DOHH2 (cell line): ENCODE results near the gene CSMD2.

Source experiments
- H3F3A ChIP-seq: fragments of 200-600 bp; sonication (generic), shearing (Covaris generic); 2 replicates; pipeline ENCODE4 v1.6.0; 2016; ENCODE audit warnings: antibody characterized with exemption, mild to moderate bottlenecking; ENCODE audit not compliant: control insufficient read depth, insufficient read depth
- H3K27ac ChIP-seq: fragments of 200-600 bp; sonication (generic); 2 replicates; pipeline ENCODE4 v1.5.1; 2014; ENCODE audit warnings: low read depth, mild to moderate bottlenecking, low read length, moderate library complexity
- H3K27me3 ChIP-seq: fragments of 200-600 bp; sonication (generic); 2 replicates; pipeline ENCODE4 v1.6.1; 2014; ENCODE audit warnings: mild to moderate bottlenecking, low read length, mixed read lengths; ENCODE audit not compliant: control insufficient read depth
- H3K36me3 ChIP-seq: fragments of 200-600 bp; sonication (generic); 2 replicates; pipeline ENCODE4 v1.6.1; 2014; ENCODE audit warnings: mild to moderate bottlenecking, low read length, moderate library complexity, mixed read lengths; ENCODE audit not compliant: control insufficient read depth
- H3K4me1 ChIP-seq: fragments of 200-600 bp; sonication (generic); 2 replicates; pipeline ENCODE4 v1.6.1; 2014; ENCODE audit warnings: mild to moderate bottlenecking, low read length, mixed read lengths; ENCODE audit not compliant: control insufficient read depth
- H3K4me2 ChIP-seq: fragments of 200-600 bp; sonication (generic); 2 replicates; pipeline ENCODE4 v1.6.0; 2014; ENCODE audit warnings: mild to moderate bottlenecking, low read length, moderate library complexity
- H3K4me3 ChIP-seq: fragments of 200-600 bp; sonication (generic); 2 replicates; pipeline ENCODE4 v1.5.1; 2014; ENCODE audit warnings: mild to moderate bottlenecking, low read length, mixed read lengths
- H3K79me2 ChIP-seq: fragments of 200-600 bp; sonication (generic); 2 replicates; pipeline ENCODE4 v1.6.1; 2014; ENCODE audit warnings: mild to moderate bottlenecking, low read length, mixed read lengths; ENCODE audit not compliant: control insufficient read depth
- H3K9me2 ChIP-seq: fragments of 200-600 bp; sonication (generic); replicated peaks from 2 replicates; pipeline ENCODE4 v1.6.1; 2014; ENCODE audit warnings: mild to moderate bottlenecking, low read length, mixed read lengths; ENCODE audit not compliant: control insufficient read depth
- H3K9me3 ChIP-seq: fragments of 200-600 bp; sonication (generic); 2 replicates; pipeline ENCODE4 v1.6.1; 2014; ENCODE audit warnings: antibody characterized with exemption, low read length, mixed read lengths; ENCODE audit not compliant: control insufficient read depth, insufficient read depth
- H4K20me1 ChIP-seq: fragments of 200-600 bp; sonication (generic); 2 replicates; pipeline ENCODE4 v1.6.0; 2014; ENCODE audit warnings: low read depth, mild to moderate bottlenecking, antibody characterized with exemption, low read length, moderate library complexity; ENCODE audit not compliant: control insufficient read depth, insufficient read depth
- CTCF ChIP-seq: fragments of 200-600 bp; sonication (generic); IDR thresholded peaks from one replicate; pipeline ENCODE4 v1.5.1; 2014; ENCODE audit warnings: antibody characterized with exemption, mild to moderate bottlenecking, low read depth, low read length; ENCODE audit not compliant: poor library complexity, severe bottlenecking
- EZH2phosphoT487 ChIP-seq: fragments of 200-600 bp; sonication (generic); IDR thresholded peaks from 2 replicates; pipeline ENCODE4 v1.6.1; 2017; ENCODE audit warnings: borderline replicate concordance, mild to moderate bottlenecking, antibody characterized with exemption, low read length, moderate library complexity, mixed read lengths

The CSMD2 gene

GRCh38 chr1:33721301-33721815 is 443.7 kb downstream of the CSMD2 start:
- TF ChIP-seq EZH2phosphoT487 (no peak), CTCF (no peak)
- Histone ChIP-seq H4K20me1 (no peaks in the 10 kb centered on the region), H3K79me2 (no peaks in the 10 kb centered on the region), H3K4me1 (no peaks in the 10 kb centered on the region), H3K4me3 (no peak overlapping the region), H3K27me3 (no peaks in the 10 kb centered on the region), H3K36me3 (no peaks in the 10 kb centered on the region), H3K4me2 (no peak overlapping the region), H3F3A (no peaks in the 10 kb centered on the region), H3K9me3 (no peaks in the 10 kb centered on the region), H3K27ac (no peak overlapping the region), H3K9me2 (no peaks in the 10 kb centered on the region)

- Histone ChIP-seq H3K79me2 (no peaks in the 10 kb centered on the region), H3K9me2 (no peaks in the 10 kb centered on the region), H3K4me2 (no peak overlapping the region), H3K27me3 (no peaks in the 10 kb centered on the region), H3K36me3 (no peaks in the 10 kb centered on the region), H4K20me1 (no peaks in the 10 kb centered on the region), H3K9me3 (no peaks in the 10 kb centered on the region), H3K4me3 (no peak overlapping the region), H3F3A (no peaks in the 10 kb centered on the region), H3K27ac (no peak overlapping the region), H3K4me1 (no peaks in the 10 kb centered on the region)
- no peak for TF ChIP-seq CTCF
- no peak for TF ChIP-seq EZH2phosphoT487
These were observed 445.0 kb downstream of the CSMD2 start for GRCh38 chr1:33719771-33720670.

GRCh38 chr1:33719326-33719725 is 445.7 kb downstream of the CSMD2 start:
- H3K27me3 ChIP-seq = no peaks in the 10 kb centered on the region
- TF ChIP-seq EZH2phosphoT487 = no peak
- TF ChIP-seq CTCF = no peak

More at GRCh38 chr1:33719326-33719725, 445.7 kb downstream of the CSMD2 start:
- Histone ChIP-seq H3K9me3 (no peaks in the 10 kb centered on the region), H3K27ac (no peak overlapping the region), H3K36me3 (no peaks in the 10 kb centered on the region), H3K79me2 (no peaks in the 10 kb centered on the region), H3K9me2 (no peaks in the 10 kb centered on the region), H3K4me2 (no peak overlapping the region), H3F3A (no peaks in the 10 kb centered on the region), H4K20me1 (no peaks in the 10 kb centered on the region), H3K4me1 (no peaks in the 10 kb centered on the region), H3K4me3 (no peak overlapping the region)
